ENCODE measurements around the gene HSPA1L.
"Not testable (repeated sequence)": the region's sequence is repeated elsewhere in the genome, so short reads cannot be mapped to it uniquely, and the experiment has no call there.

The HSPA1L gene

GRCh38 chr6:31851485-31851832 is 36.4 kb upstream of the HSPA1L start:
- Histone ChIP-seq H3K36me3 (ENCODE audit: control insufficient read depth, insufficient read depth, low read length) (no peaks in the 10 kb centered on the region), H3K9me3 (ENCODE audit: control insufficient read depth, insufficient read depth, low read length) (no peaks in the 10 kb centered on the region), H3K9ac (ENCODE audit: low read depth, low read length) (no peak overlapping the region), H3K27me3 (ENCODE audit: control insufficient read depth, insufficient read depth, low read length) (no peaks in the 10 kb centered on the region), H3K4me1 (ENCODE audit: control insufficient read depth, insufficient read depth, low read length) (peaks cover 4% of the 10 kb centered on the region), H3K4me3 (ENCODE audit: low read depth, low read length) (peak overlapping the region; percentile 39)

GRCh38 chr6:31850765-31851484 is 35.8 kb upstream of the HSPA1L start:
- Histone ChIP-seq H3K4me3 (ENCODE audit: low read depth, low read length) (no peak overlapping the region), H3K9me3 (ENCODE audit: control insufficient read depth, insufficient read depth, low read length) (no peaks in the 10 kb centered on the region), H3K36me3 (ENCODE audit: control insufficient read depth, insufficient read depth, low read length) (no peaks in the 10 kb centered on the region), H3K27me3 (ENCODE audit: control insufficient read depth, insufficient read depth, low read length) (no peaks in the 10 kb centered on the region), H3K9ac (ENCODE audit: low read depth, low read length) (no peak overlapping the region), H3K4me1 (ENCODE audit: control insufficient read depth, insufficient read depth, low read length) (peaks cover 4% of the 10 kb centered on the region)

GRCh38 chr6:31847276-31847978 is 32.3 kb upstream of the HSPA1L start:
- Histone ChIP-seq H3K4me1 (ENCODE audit: control insufficient read depth, insufficient read depth, low read length) (peaks cover 4% of the 10 kb centered on the region), H3K27me3 (ENCODE audit: control insufficient read depth, insufficient read depth, low read length) (no peaks in the 10 kb centered on the region), H3K4me3 (ENCODE audit: low read depth, low read length) (no peak overlapping the region), H3K36me3 (ENCODE audit: control insufficient read depth, insufficient read depth, low read length) (no peaks in the 10 kb centered on the region), H3K9ac (ENCODE audit: low read depth, low read length) (no peak overlapping the region), H3K9me3 (ENCODE audit: control insufficient read depth, insufficient read depth, low read length) (no peaks in the 10 kb centered on the region)

GRCh38 chr6:31844507-31844906 is 29.4 kb upstream of the HSPA1L start:
- Histone ChIP-seq H3K27me3 (ENCODE audit: control insufficient read depth, insufficient read depth, low read length) (no peaks in the 10 kb centered on the region), H3K36me3 (ENCODE audit: control insufficient read depth, insufficient read depth, low read length) (peaks cover 12% of the 10 kb centered on the region), H3K4me1 (ENCODE audit: control insufficient read depth, insufficient read depth, low read length) (no peaks in the 10 kb centered on the region), H3K9me3 (ENCODE audit: control insufficient read depth, insufficient read depth, low read length) (no peaks in the 10 kb centered on the region), H3K4me3 (ENCODE audit: low read depth, low read length) (no peak overlapping the region), H3K9ac (ENCODE audit: low read depth, low read length) (no peak overlapping the region)

- no peaks in the 10 kb centered on the region for H3K4me1 ChIP-seq (ENCODE audit: control insufficient read depth, insufficient read depth, low read length)
- H3K36me3 ChIP-seq (ENCODE audit: control insufficient read depth, insufficient read depth, low read length), result peaks cover 35% of the 10 kb centered on the region
Measured at GRCh38 chr6:31842053-31842452, 27.0 kb upstream of the HSPA1L start.

GRCh38 chr6:31839779-31840126 is 24.7 kb upstream of the HSPA1L start:
- H3K36me3 ChIP-seq (ENCODE audit: control insufficient read depth, insufficient read depth, low read length), result peaks cover 50% of the 10 kb centered on the region
- not testable (repeated sequence) for H3K9me3 ChIP-seq (ENCODE audit: control insufficient read depth, insufficient read depth, low read length); H3K9ac ChIP-seq (ENCODE audit: low read depth, low read length); H3K4me3 ChIP-seq (ENCODE audit: low read depth, low read length); H3K27me3 ChIP-seq (ENCODE audit: control insufficient read depth, insufficient read depth, low read length); H3K4me1 ChIP-seq (ENCODE audit: control insufficient read depth, insufficient read depth, low read length)

More at GRCh38 chr6:31842053-31842452, 27.0 kb upstream of the HSPA1L start:
- no peak overlapping the region for H3K9ac ChIP-seq (ENCODE audit: low read depth, low read length)
- no peaks in the 10 kb centered on the region for H3K27me3 ChIP-seq (ENCODE audit: control insufficient read depth, insufficient read depth, low read length)
- no peaks in the 10 kb centered on the region for H3K9me3 ChIP-seq (ENCODE audit: control insufficient read depth, insufficient read depth, low read length)
- no peak overlapping the region for H3K4me3 ChIP-seq (ENCODE audit: low read depth, low read length)

GRCh38 chr6:31838968-31839367 is 23.9 kb upstream of the HSPA1L start:
- H3K36me3 ChIP-seq (ENCODE audit: control insufficient read depth, insufficient read depth, low read length), result peaks cover 50% of the 10 kb centered on the region
- H3K4me3 ChIP-seq (ENCODE audit: low read depth, low read length), result no peak overlapping the region

GRCh38 chr6:31838114-31838553 is 23.1 kb upstream of the HSPA1L start:
- H3K4me1 ChIP-seq (ENCODE audit: control insufficient read depth, insufficient read depth, low read length); H3K9me3 ChIP-seq (ENCODE audit: control insufficient read depth, insufficient read depth, low read length); H3K27me3 ChIP-seq (ENCODE audit: control insufficient read depth, insufficient read depth, low read length): not testable (repeated sequence)
- Histone ChIP-seq H3K36me3 (ENCODE audit: control insufficient read depth, insufficient read depth, low read length) (peaks cover 50% of the 10 kb centered on the region), H3K4me3 (ENCODE audit: low read depth, low read length) (peak overlapping the region; percentile 99), H3K9ac (ENCODE audit: low read depth, low read length) (peak overlapping the region; percentile 73)

More at GRCh38 chr6:31838968-31839367, 23.9 kb upstream of the HSPA1L start:
- H3K4me1 ChIP-seq (ENCODE audit: control insufficient read depth, insufficient read depth, low read length), result no peaks in the 10 kb centered on the region
- H3K9ac ChIP-seq (ENCODE audit: low read depth, low read length), result no peak overlapping the region
- H3K27me3 ChIP-seq (ENCODE audit: control insufficient read depth, insufficient read depth, low read length), result no peaks in the 10 kb centered on the region
- no peaks in the 10 kb centered on the region for H3K9me3 ChIP-seq (ENCODE audit: control insufficient read depth, insufficient read depth, low read length)

GRCh38 chr6:31837369-31838113 is 22.5 kb upstream of the HSPA1L start:
- Histone ChIP-seq H3K36me3 (ENCODE audit: control insufficient read depth, insufficient read depth, low read length) (peaks cover 50% of the 10 kb centered on the region), H3K4me1 (ENCODE audit: control insufficient read depth, insufficient read depth, low read length) (no peaks in the 10 kb centered on the region), H3K9me3 (ENCODE audit: control insufficient read depth, insufficient read depth, low read length) (no peaks in the 10 kb centered on the region), H3K9ac (ENCODE audit: low read depth, low read length) (peak overlapping the region; percentile 73), H3K4me3 (ENCODE audit: low read depth, low read length) (peak overlapping the region; percentile 99), H3K27me3 (ENCODE audit: control insufficient read depth, insufficient read depth, low read length) (no peaks in the 10 kb centered on the region)

GRCh38 chr6:31836474-31837368 is 21.6 kb upstream of the HSPA1L start:
- H3K4me1 ChIP-seq (ENCODE audit: control insufficient read depth, insufficient read depth, low read length), result no peaks in the 10 kb centered on the region
- H3K9me3 ChIP-seq (ENCODE audit: control insufficient read depth, insufficient read depth, low read length), result no peaks in the 10 kb centered on the region
- H3K9ac ChIP-seq (ENCODE audit: low read depth, low read length), result peak overlapping the region; percentile 99
- H3K36me3 ChIP-seq (ENCODE audit: control insufficient read depth, insufficient read depth, low read length), result peaks cover 50% of the 10 kb centered on the region
- no peaks in the 10 kb centered on the region for H3K27me3 ChIP-seq (ENCODE audit: control insufficient read depth, insufficient read depth, low read length)
- H3K4me3 ChIP-seq (ENCODE audit: low read depth, low read length), result peak overlapping the region; percentile 99

GRCh38 chr6:31836047-31836473 is 21.0 kb upstream of the HSPA1L start:
- Histone ChIP-seq H3K4me1 (ENCODE audit: control insufficient read depth, insufficient read depth, low read length) (no peaks in the 10 kb centered on the region), H3K36me3 (ENCODE audit: control insufficient read depth, insufficient read depth, low read length) (peaks cover 50% of the 10 kb centered on the region), H3K4me3 (ENCODE audit: low read depth, low read length) (peak overlapping the region; percentile 99)

More at GRCh38 chr6:31836047-31836473, 21.0 kb upstream of the HSPA1L start:
- H3K9ac ChIP-seq (ENCODE audit: low read depth, low read length), result peak overlapping the region; percentile 99
- H3K9me3 ChIP-seq (ENCODE audit: control insufficient read depth, insufficient read depth, low read length), result no peaks in the 10 kb centered on the region
- no peaks in the 10 kb centered on the region for H3K27me3 ChIP-seq (ENCODE audit: control insufficient read depth, insufficient read depth, low read length)

All from iPS-15b (cell line).